GM19193 (cell line): ENCODE measurements around the gene LRRC61.
A peak's percentile ranks its signal among the peaks of the same experiment; 100 is the strongest.

ENCODE experiments used
- POLR2A ChIP-seq: IDR thresholded peaks from 4 replicates; pipeline ENCODE4 v1.6.1; 2011; ENCODE audit not compliant: insufficient read depth, insufficient read length; ENCODE audit errors: extremely low read depth

LRRC61 gene

DNA sequence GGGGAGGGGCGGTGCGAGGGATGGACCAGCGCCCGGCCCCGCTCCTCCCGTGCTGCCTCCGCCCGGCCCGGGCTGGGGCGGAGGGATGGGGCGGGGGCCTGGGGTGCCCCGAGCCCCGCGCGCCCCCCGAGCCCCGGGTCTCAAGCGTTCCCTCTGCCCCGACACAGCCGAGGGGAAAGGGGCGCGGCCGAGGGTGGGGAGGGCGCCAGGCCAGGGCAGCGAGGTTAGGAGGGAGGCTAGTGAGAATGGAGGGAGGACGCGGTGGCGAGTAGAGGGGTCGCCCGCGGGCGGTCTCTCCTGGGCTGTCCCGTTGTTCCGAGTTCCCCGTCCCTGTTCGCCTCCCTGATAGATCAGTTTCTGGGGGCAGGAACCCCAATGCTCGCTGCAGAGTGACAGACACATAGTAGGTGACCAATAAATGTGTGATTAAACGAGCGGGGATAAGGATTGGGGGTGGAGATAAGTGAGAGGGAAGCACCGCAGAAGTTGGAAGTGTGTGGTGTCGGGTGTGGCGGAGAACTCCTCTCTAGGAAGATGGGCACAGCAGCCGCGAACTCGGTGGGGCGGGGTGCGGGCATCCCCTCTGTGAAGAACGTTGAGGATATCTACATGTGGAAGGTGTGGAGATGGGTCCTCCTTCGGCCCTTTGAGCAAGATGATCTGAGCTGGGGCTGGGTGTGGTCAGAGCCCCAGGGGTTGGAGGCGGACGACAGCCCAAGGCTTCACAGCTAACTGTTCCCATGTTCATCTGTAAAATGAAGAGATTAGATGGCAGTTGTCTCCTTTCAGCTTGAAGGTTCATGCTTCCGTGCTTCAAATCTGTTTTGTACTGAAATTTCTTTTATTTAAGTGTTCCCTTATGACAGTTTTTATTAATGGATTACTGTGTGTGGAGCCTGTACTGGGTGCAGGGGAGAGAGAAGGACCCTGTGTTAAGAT lies 56.6 kb downstream of the LRRC61 start:
- TF ChIP-seq POLR2A = peak; percentile 61

GRCh38 chr7:150380463-150380862 lies 57.3 kb downstream of the LRRC61 start:
- peak; percentile 45 for TF ChIP-seq POLR2A

DNA sequence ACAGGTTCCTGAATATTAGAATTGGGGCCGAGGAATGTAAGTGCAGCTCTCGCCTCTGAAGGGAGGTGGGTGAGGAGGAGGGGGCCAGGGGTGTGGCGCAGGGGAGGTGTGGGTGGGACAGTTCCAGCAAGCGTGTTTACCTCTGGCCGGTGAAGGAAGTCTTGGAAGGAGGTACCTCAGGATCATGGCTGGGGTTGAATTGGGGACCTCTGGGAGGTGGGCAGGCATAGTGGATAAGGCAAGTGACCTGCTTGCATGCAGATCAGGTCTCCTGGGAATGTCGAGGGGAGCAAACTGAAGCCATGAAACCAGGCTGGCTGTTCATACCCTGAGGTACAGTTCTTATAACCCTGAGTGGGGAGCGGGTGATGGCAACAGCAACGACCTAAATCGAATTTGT lies 57.9 kb downstream of the LRRC61 start:
- TF ChIP-seq POLR2A = no peak

GRCh38 chr7:150381785-150382122 lies 58.6 kb downstream of the LRRC61 start:
- no peak for TF ChIP-seq POLR2A

DNA sequence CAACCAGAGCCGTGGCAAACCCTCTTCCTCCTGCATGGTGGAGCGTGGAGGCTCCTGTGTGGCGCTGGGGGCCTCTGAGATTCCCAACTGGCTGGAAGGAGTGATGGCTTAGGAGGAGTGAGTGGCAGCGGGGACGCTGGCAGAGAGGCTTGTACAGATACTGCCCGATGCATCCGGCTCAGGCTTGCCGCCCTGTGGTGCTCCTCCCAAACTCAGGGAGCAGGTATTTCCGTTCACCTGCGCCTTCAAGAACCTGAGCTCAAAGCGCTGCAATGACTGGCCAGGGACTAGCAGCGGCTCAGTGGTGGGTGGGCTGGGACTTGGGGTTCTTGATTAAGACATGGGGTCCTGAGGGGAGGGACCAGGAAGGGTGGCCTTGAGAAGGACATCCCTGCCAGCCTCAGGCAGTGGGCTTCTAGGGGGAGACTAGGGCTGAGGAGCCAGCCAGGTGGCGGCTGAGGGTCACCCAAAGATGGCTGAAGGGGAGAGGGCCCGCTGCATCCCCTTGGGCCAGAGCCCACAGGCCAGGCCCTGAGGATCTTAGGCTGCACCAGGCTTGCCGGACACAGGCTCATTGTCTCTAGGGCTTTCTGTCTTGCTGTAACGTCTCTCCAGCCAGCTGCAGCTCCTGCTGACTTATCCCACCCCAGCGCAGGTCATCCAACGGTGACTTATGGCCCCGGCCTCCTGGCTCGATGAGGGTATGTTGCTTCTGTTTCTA lies 59.1 kb downstream of the LRRC61 start:
- TF ChIP-seq POLR2A = no peak

DNA sequence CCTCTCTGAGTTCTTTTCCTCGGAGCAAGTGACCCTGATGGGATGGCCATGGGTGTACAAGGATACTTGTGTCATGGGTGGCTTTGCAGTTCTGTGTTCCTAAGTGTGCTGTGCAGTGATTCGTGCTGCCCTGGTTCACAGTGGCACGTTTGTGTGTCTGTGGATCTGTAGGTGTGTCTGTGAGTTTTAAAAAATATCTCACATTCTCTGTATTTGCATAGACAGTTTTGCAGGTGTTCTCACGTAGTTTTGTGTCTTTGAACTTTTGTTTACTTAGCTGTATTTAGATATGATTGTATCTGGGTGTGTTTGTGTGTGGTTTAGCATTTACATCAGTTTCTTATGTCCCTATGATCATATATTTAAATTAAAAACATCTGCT lies 59.7 kb downstream of the LRRC61 start:
- TF ChIP-seq POLR2A = peak; percentile 28

DNA sequence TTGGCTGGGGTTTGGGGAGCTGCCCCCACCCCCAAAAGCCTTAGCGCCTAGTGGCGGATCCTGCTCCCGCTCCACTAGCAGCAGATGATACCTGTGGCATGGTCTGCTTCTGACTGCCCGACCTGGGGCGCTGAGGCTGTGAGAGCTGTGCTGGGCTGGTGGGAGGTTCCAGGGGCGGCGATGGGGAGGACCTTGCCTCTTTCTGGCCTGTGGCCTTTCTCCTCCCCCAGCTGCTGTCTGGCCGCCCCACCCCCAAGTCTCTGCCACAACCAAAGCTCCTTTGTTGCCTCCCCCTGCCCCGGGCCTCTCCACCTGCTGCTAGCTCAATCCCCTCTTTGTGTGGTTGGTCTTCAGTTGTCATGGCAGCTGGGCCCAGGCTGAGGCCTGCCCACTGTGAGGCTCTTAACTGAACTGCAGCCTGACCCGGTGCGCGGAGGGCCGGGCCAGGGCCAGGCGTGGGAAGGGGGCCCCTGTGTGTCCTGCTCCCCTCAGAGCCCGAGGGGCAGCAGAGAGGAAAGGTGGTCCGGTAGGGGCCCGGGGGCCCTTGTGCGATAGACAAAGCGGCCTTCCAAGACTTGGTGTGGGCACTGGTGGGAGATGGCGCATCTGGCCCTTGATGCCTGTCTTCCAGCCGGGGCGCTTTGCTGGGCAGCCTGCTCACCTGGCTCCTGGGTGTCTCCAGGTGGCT lies 60.7 kb downstream of the LRRC61 start:
- no peak for TF ChIP-seq POLR2A

GRCh38 chr7:150384406-150385301 lies 61.5 kb downstream of the LRRC61 start:
- no peak for TF ChIP-seq POLR2A

GRCh38 chr7:150385302-150385723 lies 62.2 kb downstream of the LRRC61 start:
- TF ChIP-seq POLR2A = no peak
